Astrocyte (in vitro differentiated cells and primary cell): ENCODE results near the gene GPC5. TPM values are rescaled to one million over a fixed set of nuclear protein-coding genes. Genes with fewer than 3 reads are reported as not detected.

Source experiments
- DNase-seq: peaks from one replicate; pipeline ENCODE4 v3.0.0-alpha.2; 2010; ENCODE audit warnings: low read depth
- FAIRE-seq: peaks from 2 replicates; lab custom pipeline; 2011; peaks lifted over from hg19 to GRCh38; lab: Jason Lieb, UNC
- H2AFZ ChIP-seq: 2 replicates; pipeline ENCODE4 v1.6.0; 2012; ENCODE audit warnings: low read depth, low read length, inconsistent platforms
- H3K27ac ChIP-seq: 2 replicates; pipeline ENCODE4 v1.5.1; 2011; ENCODE audit warnings: low read depth, low read length, inconsistent platforms
- H3K27me3 ChIP-seq: 2 replicates; pipeline ENCODE4 v1.6.0; 2011; ENCODE audit warnings: low read length, inconsistent platforms; ENCODE audit not compliant: insufficient read depth
- H3K36me3 ChIP-seq: 2 replicates; pipeline ENCODE4 v1.5.1; 2011; ENCODE audit warnings: low read length, inconsistent platforms; ENCODE audit not compliant: insufficient read depth
- H3K4me1 ChIP-seq: 2 replicates; pipeline ENCODE4 v1.5.1; 2011; ENCODE audit warnings: low read length, inconsistent platforms; ENCODE audit not compliant: insufficient read depth
- H3K4me2 ChIP-seq: 2 replicates; pipeline ENCODE4 v1.6.0; 2012; ENCODE audit warnings: low read length, inconsistent platforms
- H3K4me3 ChIP-seq: 2 replicates; pipeline ENCODE4 v1.5.1; 2011; ENCODE audit warnings: low read depth, mild to moderate bottlenecking, low read length, inconsistent platforms; ENCODE audit not compliant: insufficient read depth
- H3K79me2 ChIP-seq: 2 replicates; pipeline ENCODE4 v1.6.0; 2012; ENCODE audit warnings: mild to moderate bottlenecking, low read length, inconsistent platforms; ENCODE audit not compliant: insufficient read depth
- H3K9ac ChIP-seq: 2 replicates; pipeline ENCODE4 v1.6.0; 2012; ENCODE audit warnings: mild to moderate bottlenecking, low read length, inconsistent platforms
- H3K9me3 ChIP-seq: 2 replicates; pipeline ENCODE4 v1.5.1; 2012; ENCODE audit warnings: low read depth, mild to moderate bottlenecking, low read length, inconsistent platforms; ENCODE audit not compliant: insufficient read depth
- H4K20me1 ChIP-seq: 2 replicates; pipeline ENCODE4 v1.6.0; 2012; ENCODE audit warnings: low read length, inconsistent platforms; ENCODE audit not compliant: insufficient read depth
- H3K27ac Mint-ChIP-seq: one replicate; pipeline ENCODE4 v1.8.0; 2021; ENCODE audit warnings: mild to moderate bottlenecking, mixed read lengths; ENCODE audit not compliant: unreplicated experiment
- H3K27me3 Mint-ChIP-seq: one replicate; pipeline ENCODE4 v1.8.0; 2021; ENCODE audit warnings: low read depth, mixed read lengths; ENCODE audit not compliant: unreplicated experiment
- H3K36me3 Mint-ChIP-seq: one replicate; pipeline ENCODE4 v1.8.0; 2021; ENCODE audit warnings: low read depth, mixed read lengths; ENCODE audit not compliant: unreplicated experiment
- H3K4me1 Mint-ChIP-seq: one replicate; pipeline ENCODE4 v1.8.0; 2021; ENCODE audit warnings: low read depth, mixed read lengths; ENCODE audit not compliant: unreplicated experiment
- H3K4me3 Mint-ChIP-seq: one replicate; pipeline ENCODE4 v1.8.0; 2021; ENCODE audit warnings: mild to moderate bottlenecking, moderate library complexity, mixed read lengths; ENCODE audit not compliant: unreplicated experiment
- H3K9me3 Mint-ChIP-seq: one replicate; pipeline ENCODE4 v1.8.0; 2021; ENCODE audit warnings: mild to moderate bottlenecking, mixed read lengths; ENCODE audit not compliant: unreplicated experiment
- EZH2 ChIP-seq: IDR thresholded peaks from 2 replicates; pipeline ENCODE4 v1.6.1; 2012; ENCODE audit warnings: mild to moderate bottlenecking, low read length, inconsistent platforms; ENCODE audit not compliant: insufficient read depth
- total RNA-seq: library from RNA; stranded (reverse); gene quantifications from 2 replicates; pipeline ENCODE4 v1.2.1, GENCODE V29; 2021
- TF ChIP-seq, protein P1 (sequence below): IDR thresholded peaks from 2 replicates; pipeline ENCODE4 v1.5.1; 2011; ENCODE audit warnings: low read depth, mild to moderate bottlenecking, inconsistent platforms, low read length, moderate library complexity; ENCODE audit not compliant: insufficient read depth

Gene GPC5
- total RNA-seq, 1 donor from 2014 or later: 1.1 TPM

DNA sequence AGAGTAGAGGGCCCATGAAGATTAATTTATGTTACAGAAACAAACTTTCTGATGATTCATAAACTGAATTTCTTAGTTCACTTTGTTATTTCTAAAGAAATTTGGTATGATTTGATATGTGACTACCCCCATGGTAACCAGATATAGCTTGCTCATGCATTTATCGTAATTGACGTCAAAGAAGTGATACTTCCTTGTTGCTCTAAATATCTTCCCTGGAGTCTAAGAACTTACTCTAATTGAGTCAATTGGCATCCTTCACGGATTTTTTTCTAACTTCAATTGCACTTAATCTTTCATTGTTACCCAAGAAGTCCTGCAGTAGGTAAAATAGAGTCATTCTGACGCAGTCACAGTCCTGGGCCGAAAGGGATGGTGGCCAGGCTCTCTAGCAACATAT, 240.9 kb downstream of the GPC5 start:
- Histone ChIP-seq H4K20me1 (no peaks in the 10 kb centered on the region), H3K4me3 (no peak overlapping the region), H3K4me2 (no peak overlapping the region), H2AFZ (no peak overlapping the region), H3K9me3 (no peaks in the 10 kb centered on the region), H3K27me3 (no peaks in the 10 kb centered on the region), H3K36me3 (no peaks in the 10 kb centered on the region), H3K9ac (no peak overlapping the region), H3K4me1 (no peaks in the 10 kb centered on the region), H3K27ac (no peak overlapping the region), H3K79me2 (no peaks in the 10 kb centered on the region)
- FAIRE-seq (no peak), DNase-seq (no peak)
- no peak for TF ChIP-seq EZH2
- TF ChIP-seq, protein P1, sequence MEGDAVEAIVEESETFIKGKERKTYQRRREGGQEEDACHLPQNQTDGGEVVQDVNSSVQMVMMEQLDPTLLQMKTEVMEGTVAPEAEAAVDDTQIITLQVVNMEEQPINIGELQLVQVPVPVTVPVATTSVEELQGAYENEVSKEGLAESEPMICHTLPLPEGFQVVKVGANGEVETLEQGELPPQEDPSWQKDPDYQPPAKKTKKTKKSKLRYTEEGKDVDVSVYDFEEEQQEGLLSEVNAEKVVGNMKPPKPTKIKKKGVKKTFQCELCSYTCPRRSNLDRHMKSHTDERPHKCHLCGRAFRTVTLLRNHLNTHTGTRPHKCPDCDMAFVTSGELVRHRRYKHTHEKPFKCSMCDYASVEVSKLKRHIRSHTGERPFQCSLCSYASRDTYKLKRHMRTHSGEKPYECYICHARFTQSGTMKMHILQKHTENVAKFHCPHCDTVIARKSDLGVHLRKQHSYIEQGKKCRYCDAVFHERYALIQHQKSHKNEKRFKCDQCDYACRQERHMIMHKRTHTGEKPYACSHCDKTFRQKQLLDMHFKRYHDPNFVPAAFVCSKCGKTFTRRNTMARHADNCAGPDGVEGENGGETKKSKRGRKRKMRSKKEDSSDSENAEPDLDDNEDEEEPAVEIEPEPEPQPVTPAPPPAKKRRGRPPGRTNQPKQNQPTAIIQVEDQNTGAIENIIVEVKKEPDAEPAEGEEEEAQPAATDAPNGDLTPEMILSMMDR: no peak
- no peaks in the 10 kb centered on the region for H3K9me3 Mint-ChIP-seq
- H3K36me3 Mint-ChIP-seq: no peaks in the 10 kb centered on the region
- no peak overlapping the region for H3K27ac Mint-ChIP-seq
- no peaks in the 10 kb centered on the region for H3K4me1 Mint-ChIP-seq
- no peak overlapping the region for H3K4me3 Mint-ChIP-seq
- H3K27me3 Mint-ChIP-seq: no peaks in the 10 kb centered on the region

DNA sequence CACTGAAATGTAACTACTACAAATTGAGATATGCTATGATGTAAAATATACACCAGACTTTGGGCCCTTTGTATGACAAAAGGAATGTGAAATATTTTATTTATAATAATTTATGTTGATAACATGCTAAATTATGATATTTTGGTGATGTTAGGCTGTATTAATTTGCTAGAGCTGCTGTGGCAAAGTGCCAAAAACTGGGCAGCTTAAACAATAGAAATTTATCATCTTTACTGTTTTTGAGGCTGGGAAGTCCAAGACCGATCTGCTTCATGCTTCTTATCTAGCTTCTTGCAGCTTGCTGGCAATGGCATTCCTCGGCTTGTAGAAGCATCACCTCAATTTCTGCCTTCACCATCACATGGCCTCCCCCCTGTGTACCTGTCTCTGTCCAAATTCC, 245.0 kb downstream of the GPC5 start:
- Histone ChIP-seq H3K36me3 (no peaks in the 10 kb centered on the region), H3K4me3 (no peak overlapping the region), H3K4me2 (no peak overlapping the region), H3K27ac (no peak overlapping the region), H2AFZ (no peak overlapping the region), H3K27me3 (no peaks in the 10 kb centered on the region), H3K9ac (no peak overlapping the region), H4K20me1 (no peaks in the 10 kb centered on the region), H3K79me2 (no peaks in the 10 kb centered on the region), H3K9me3 (no peaks in the 10 kb centered on the region), H3K4me1 (no peaks in the 10 kb centered on the region)
- DNase-seq (no peak), FAIRE-seq (no peak)
- Mint-ChIP-seq H3K27me3 (no peaks in the 10 kb centered on the region), H3K4me3 (no peak overlapping the region), H3K4me1 (peaks cover 3% of the 10 kb centered on the region), H3K36me3 (no peaks in the 10 kb centered on the region), H3K9me3 (no peaks in the 10 kb centered on the region), H3K27ac (no peak overlapping the region)
- TF ChIP-seq, protein P1: no peak
- TF ChIP-seq EZH2: no peak

DNA sequence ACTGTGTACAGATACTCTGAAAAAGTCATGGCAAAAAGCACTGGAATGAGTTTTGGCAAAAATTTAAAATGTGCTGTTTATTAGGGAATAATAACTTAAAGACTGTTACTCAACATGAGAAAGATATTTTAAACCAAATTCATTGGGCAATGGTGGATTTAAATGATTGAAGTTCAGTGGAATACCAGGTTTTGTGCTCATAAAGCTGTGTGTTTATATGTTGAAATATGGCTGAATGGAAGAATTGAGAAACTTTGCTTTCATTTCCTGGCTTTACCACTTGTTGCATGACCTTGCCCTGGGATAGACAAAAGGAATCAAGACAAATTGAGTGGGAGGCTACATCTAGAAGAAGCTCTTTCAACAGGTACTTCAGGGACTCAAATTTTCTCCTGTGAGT, 246.4 kb downstream of the GPC5 start:
- TF ChIP-seq, protein P1: no peak
- no peak for TF ChIP-seq EZH2
- H3K27me3 Mint-ChIP-seq: no peaks in the 10 kb centered on the region
- H3K9ac ChIP-seq: no peak overlapping the region
- DNase-seq (no peak), FAIRE-seq (no peak)
- no peaks in the 10 kb centered on the region for H3K4me1 ChIP-seq
- H3K27ac Mint-ChIP-seq: no peak overlapping the region
- H3K36me3 ChIP-seq: no peaks in the 10 kb centered on the region
- H3K4me1 Mint-ChIP-seq: peaks cover 3% of the 10 kb centered on the region
- H3K4me3 ChIP-seq: no peak overlapping the region
- no peaks in the 10 kb centered on the region for H3K27me3 ChIP-seq
- no peak overlapping the region for H3K4me2 ChIP-seq
- H3K36me3 Mint-ChIP-seq: no peaks in the 10 kb centered on the region
- H3K27ac ChIP-seq: no peak overlapping the region
- H3K79me2 ChIP-seq: no peaks in the 10 kb centered on the region
- H3K4me3 Mint-ChIP-seq: no peak overlapping the region
- no peak overlapping the region for H2AFZ ChIP-seq
- H3K9me3 Mint-ChIP-seq: no peaks in the 10 kb centered on the region
- H4K20me1 ChIP-seq: no peaks in the 10 kb centered on the region
- H3K9me3 ChIP-seq: no peaks in the 10 kb centered on the region
